ENCODE data around the gene GCN1.

The GCN1 gene

DNA sequence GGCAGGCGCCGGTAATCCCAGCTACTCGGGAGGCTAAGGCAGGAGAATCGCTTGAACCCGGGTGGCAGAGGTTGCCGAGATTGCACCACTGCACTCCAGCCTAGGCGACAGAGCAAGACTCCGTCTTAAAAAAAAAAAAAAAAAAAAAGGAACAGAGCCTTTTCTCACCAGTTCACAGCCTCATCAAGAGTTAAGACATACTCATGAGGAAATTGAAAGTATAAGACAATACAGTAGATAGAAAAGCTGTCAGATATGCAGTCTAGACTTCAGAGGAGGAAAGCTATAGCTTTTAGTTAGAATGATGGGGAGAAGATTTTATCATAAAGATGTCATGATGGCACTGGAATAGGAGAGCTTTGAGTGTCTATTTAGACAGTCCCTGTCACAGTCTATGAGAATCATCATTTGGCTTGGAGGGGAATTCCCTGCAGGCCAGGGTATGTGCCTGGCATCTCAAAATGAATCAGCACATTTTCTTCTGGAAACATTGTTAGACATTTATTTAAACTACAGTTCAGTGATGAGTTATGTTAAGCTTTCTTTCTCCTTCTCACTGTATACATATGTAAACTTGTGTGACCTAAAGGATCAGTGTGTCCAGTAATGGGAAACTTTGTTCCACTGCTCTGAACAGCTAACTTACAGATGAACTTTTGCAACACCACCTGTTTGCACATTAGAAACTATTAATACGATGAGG is 75.1 kb downstream of the GCN1 start:
- in situ Hi-C loops (cut with HindIII; ENCODE audit: low sequenced_read_pairs), result loop anchor here (10.0 kb wide), 1 partner anchor 75 kb away; no protein-coding TSS in a partner anchor

DNA sequence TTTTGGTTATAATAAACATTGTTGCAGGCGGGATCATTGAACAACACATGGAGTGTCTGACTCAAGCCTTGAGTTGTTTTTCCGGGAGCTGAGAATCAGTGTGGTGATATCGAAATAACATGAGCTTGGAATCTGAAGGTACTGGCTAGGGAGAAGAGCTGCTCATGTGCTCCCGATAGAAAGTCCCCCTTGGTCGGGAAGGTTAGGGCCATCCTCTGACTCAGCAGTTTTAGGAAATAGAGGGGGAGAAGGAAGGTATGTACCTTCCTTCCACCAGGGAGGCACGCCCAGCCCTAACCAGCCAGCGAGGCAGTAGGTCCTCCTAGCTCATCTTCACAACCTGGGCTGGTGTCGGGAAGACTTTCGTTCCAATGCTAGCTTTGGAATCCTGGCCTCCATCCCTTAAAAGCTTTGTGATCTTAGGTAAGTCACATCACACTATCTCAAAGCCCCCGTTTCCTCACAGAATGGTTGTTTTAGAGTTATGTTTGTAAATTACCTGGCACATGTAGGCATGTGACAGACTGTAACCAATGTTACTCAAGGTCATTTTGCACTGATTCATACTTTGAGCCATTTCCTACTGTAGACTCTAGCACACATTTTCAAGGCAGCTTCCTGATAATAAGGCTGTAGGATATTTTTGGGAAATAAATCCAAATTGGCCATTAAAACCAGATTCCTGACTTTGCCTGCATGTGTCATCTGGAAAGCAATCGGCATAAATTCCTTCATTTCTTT is 76.0 kb downstream of the GCN1 start:
- in situ Hi-C loops (cut with HindIII; ENCODE audit: low sequenced_read_pairs), result loop anchor here (10.0 kb wide), 1 partner anchor 74 kb away; no protein-coding TSS in a partner anchor

DNA sequence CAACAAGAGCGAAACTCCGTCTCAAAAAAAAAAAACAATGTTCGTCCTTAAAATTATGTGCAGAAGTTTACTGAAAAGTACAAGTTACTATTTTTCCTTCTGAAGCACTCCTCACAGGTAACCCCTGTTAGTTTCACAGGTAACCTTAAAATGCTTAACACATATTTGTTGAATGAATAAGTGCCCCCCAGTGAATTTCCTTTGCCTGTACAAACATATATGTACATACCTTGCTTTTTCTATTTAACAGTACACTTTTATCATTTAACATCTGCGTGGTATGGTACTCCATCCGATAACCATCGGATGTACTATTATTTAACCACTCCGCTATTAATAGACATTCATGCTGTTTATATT is 76.6 kb downstream of the GCN1 start:
- in situ Hi-C loops (cut with HindIII; ENCODE audit: low sequenced_read_pairs), result loop anchor here (10.0 kb wide), 1 partner anchor 73 kb away; no protein-coding TSS in a partner anchor

DNA sequence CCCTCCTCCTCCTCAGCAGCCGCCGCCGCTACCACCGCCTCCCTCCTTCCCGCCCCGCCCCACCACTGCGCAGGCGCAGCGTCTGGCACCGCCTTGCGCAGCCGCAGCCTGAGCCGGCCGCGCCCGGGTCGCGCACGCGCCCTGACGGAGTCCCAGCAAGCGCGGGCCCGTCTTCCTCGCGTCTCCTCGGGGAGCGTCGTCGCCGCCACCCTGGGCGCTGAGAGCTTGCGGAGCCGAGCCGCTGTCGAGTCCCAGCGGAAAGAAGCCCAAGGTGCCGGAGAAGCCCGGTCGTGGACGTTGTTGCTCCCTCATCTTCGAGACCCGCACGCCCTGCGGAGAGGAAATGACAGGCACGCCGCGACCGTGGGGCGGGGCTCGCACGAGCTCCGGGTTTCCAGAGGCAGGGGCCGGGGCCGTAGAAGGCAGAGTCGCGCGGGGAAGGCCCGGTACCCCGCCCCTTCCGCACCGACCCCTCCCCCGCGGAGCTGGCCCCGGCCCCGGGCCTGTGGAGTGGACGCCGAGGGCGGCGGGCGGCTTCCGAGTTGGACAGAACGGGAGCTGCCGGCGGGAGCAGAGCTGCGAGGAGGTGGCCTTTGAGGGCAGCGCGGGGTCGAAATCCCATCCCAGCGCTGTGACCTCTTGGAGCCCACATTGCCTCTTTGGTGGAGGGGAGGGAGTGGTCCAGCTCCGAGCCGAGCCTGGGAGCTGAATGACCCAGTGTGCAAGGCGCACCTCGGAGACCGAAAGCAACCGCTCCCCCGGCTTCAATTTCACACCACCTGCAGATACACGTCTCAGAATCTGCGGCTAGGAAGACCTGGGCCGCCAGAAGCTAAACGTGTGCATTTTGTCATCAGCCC is 77.5 kb downstream of the GCN1 start:
- in situ Hi-C loops (cut with HindIII; ENCODE audit: low sequenced_read_pairs), result loop anchor here (10.0 kb wide), 1 partner anchor 72 kb away; no protein-coding TSS in a partner anchor

DNA sequence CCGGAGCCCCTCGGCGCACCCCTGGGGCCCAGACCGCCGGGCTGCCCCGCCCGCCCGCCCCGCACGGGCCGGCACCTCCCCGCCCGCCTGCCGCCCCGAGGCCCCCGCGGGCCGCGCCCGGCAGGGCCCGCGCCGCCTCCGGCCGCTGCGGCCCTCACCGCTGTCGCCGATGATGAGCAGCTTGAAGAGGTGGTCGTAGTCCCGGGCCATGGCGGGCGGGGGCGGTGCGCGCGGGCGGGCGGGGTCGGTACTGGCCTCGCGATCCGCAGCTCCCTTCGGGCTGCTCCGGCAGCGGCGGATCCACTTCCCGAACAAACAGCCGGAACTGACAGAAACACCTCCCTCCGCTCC is 78.1 kb downstream of the GCN1 start, which contains the start of gene RAB35:
Gene RAB35 (minus strand): TSS at position 313 of the 351 bp plus-strand sequence. CDS start 103 bp downstream, at position 210.
- in situ Hi-C loops (cut with HindIII; ENCODE audit: low sequenced_read_pairs), result loop anchor here (10.0 kb wide), 1 partner anchor 72 kb away; no protein-coding TSS in a partner anchor

DNA sequence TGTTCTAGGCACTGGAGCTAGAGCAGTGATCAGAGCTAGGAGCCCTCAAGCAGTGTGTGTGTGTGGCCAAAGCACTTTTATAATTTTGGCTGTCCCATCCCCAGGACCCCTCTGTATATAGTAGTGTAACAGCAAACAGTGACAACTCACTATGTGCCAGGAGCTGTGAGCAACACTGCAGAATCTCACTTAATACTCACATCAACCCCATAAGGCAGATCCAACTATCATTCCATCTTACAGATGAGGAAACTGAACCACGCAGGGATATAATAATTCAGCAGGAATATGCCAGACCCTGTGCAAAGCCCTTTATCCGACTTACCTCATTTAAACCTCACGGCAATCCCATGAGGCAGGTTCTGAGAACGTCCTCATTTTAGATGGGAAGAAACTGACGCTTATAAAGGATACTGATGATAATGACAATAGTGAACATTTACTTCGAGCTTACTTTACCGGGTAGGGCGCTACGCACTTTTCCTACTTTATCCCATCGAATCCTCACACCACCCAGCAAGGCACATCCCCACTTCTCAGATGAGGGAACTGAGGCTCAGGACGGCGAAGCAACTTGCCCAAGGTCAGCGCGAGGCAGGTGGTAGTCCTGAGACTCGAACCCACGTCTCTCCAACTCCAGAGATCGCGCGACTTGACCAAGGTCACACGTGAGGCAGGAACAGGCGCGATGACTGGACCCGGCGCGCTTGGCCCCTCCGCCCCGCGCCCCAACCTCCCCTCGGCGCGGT is 78.6 kb downstream of the GCN1 start:
- in situ Hi-C loops (cut with HindIII; ENCODE audit: low sequenced_read_pairs), result loop anchor here (10.0 kb wide), 1 partner anchor 71 kb away; no protein-coding TSS in a partner anchor

DNA sequence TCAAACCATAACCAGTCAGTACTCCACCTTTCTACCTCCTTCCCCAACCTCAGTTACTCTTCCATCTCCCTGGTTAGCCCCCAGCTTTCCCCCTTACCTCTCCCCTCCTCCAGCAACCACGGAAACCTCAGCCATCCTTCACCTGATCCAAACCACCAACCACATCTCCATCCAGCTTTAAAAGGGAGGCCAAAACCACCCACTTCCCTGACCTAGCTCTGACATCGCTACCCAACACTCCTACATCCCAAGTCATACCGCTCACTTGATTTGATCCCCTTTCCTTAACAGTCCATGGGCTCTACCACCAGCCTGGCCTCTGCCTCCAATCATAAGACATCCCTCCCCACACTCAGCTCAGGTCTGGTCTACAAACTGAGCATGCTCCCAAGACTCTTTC is 79.4 kb downstream of the GCN1 start:
- in situ Hi-C loops (cut with HindIII; ENCODE audit: low sequenced_read_pairs), result loop anchor here (10.0 kb wide), 1 partner anchor 70 kb away; no protein-coding TSS in a partner anchor

DNA sequence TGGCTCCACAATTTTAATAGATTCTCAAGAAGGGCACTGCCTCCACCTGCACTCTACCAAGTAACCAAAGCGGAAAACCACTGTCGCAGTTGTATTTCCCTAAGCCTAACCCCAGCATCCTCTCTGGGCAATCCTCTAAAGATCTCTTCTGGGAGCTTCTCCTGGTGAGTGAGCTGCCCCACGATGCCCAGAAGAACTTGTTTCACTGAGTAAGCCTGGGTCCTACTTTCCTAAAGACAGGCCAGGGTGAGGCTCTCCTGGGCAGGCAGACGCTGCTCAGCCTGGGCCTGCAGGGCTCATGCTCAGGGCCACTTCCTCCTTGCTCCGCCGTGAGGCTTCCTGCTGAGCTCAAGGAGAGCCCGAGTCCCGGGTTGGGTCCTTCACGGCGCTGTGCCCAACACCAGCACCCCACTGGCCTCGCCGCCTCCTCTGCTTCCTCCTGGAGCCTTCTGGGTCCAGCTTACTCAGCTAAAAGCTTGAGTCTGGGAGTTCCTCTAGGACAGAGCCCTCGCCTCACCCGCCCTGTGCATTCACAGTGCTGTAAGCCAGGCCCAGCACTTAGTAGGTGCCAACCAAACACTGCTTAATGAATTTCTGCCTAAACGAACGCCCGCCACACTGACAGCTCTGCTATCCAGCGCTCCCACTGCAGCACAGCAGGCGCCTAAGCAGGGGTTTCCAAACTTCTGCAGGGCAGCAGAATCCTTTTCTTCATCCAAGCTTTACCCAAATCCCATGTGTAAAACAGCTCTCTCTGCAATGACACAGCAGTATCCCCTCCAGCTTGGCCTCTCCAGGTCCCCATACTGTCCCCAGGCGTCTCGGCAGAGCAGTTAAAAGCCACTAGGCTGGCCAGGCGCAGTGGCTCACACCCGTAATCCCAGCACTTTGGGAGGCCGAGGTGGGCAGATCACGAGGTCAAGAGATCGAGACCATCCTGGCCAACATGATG is 83.7 kb downstream of the GCN1 start:
- in situ Hi-C loops (cut with HindIII; ENCODE audit: low sequenced_read_pairs), result loop anchor here (10.0 kb wide), 1 partner anchor 66 kb away; no protein-coding TSS in a partner anchor

DNA sequence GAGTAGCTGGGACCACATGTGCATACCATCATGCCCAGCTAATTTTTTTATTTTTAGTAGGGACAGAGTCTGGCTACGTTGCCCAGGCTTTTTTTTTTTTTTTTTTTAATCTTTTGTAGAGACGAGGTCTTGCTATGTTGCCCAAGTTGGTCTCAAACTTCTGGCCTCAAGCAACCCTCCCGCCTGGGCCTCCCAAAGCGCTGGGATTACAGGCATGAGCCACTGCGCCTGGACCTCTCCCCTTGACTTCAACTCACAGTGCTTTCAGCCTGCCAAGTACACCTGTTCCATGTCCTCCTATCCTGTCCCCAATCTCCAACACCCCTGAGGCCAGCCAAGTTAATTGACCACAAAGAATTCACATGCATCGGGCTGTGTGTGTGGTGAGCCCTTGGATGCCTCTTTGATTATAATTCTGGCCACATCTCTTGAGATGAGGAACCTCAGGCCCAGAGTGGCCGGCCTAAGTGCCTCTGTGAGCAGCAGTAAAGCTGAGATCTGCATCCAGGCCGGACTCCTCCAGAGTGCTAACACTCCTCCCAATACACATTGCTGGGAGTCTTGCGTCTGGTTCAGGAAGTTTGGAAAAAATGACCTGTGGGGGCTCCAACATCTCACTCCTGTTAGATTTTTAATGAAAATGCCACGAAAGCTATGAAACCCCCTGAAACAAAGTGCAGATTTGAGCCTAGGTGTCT is 84.8 kb downstream of the GCN1 start:
- in situ Hi-C loops (cut with HindIII; ENCODE audit: low sequenced_read_pairs), result loop anchor here (10.0 kb wide), 1 partner anchor 65 kb away; no protein-coding TSS in a partner anchor

DNA sequence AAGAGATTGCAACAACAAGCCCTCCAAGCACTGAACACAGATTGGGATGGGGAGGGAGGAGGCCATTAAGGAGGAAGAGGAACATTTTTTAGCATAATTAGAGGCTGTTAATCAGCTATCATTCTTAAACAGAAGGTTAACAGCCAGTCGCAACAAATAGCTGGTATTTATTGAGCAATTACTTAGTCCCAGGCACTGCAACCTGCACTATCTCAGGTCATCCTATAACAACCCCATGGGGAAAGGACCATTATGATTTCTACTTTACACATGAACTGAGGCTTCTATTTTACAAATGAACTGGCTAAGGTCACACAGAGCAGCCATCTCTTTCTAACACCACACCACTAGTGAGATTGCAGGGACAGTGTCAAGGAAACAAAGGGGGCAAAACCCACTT is 88.4 kb downstream of the GCN1 start:
- in situ Hi-C loops (cut with HindIII; ENCODE audit: low sequenced_read_pairs), result no loop called here

DNA sequence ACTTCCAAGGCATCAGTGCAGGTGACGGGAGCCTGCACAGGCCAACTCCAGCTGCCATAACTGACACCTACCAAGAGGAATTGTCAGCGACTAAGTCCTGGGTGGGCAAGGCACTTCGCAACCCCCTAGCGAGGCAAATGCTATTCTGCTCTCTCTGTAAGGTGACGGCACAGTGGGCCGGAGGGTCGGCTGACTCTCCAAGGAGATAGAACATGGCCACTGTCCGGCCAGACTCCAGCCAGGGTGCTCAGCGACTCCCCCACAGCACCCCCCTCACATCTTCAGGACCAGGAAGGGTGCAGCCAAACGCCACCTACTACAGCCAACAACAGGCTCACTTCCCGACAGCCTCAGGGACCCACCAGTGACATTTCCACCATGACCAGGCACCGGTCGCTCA is 91.1 kb downstream of the GCN1 start:
- in situ Hi-C loops (cut with HindIII; ENCODE audit: low sequenced_read_pairs), result no loop called here

DNA sequence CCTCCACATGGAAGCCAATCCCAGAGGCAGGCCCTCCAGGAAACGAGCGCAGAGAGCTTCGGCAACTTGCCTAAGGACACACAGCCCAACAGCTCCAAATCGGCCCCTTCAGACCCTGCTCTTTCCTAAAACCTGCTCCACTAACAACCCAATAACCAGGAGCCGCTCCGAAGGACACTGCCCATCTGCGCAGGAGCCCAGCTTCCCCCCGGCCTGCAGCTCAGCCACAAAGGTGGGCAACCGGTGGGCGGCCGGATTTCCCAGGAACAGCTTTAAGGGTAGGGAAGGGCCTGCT is 91.5 kb downstream of the GCN1 start:
- in situ Hi-C loops (cut with HindIII; ENCODE audit: low sequenced_read_pairs), result no loop called here

DNA sequence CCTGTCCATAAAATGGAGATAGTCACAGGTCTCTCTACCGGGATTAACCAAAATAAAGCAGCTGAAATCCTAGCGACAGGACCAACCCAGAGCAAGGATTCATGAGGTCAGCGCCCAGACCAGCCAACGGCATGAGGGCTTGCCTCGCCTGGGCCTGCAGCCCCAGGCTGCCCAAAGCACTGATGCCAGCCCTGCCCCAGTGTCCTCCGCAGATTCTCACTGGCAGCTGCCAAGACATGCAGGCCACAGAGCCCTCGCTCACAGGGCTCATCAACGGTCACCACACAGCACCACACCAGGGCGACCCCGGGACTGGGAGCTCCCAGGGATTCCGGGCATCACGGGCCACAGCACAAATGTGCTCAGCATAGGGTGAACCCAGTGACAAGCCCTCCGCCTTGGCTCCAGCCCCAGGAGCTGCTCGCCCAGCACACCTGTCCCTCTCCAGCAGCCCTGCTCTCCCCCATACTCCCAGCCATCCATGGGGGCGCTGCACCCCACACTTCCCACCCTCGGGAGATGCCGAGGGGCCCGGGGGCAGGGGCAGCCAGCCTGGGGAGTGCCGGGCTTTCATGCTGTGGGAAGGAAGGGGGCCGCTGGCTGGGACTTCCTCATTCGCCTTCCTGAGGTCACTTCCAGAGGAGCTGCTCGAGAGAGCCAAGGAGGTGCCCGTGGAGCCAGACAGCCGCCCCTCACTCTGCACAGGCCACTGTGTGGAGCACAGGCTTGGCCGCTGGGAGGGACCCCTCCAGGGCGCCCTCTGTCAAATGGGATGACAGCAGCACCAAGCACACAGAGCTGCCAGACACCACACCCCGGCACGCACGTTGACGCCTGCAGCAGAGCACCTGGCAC is 92.1 kb downstream of the GCN1 start:
- in situ Hi-C loops (cut with HindIII; ENCODE audit: low sequenced_read_pairs), result no loop called here

DNA sequence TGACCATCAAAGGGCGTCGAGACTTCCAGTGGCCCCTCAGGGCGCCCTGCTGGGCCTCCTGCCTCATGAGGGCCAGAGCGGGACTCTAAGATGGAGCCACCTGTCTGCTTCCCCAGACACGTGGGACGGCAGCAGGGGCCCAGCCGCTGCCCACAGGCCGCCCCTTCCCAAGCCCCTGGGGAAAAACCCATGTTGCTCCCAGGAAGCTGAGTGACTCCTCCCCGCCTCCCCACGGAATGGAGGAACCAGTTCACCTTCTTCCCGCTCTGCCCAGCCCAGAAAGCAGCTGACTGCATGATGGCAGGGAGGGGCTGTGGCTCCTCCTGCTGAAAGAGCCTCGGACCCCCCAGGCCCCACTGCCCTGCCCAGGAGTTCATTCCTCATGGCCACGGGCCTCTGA is 92.9 kb downstream of the GCN1 start:
- in situ Hi-C loops (cut with HindIII; ENCODE audit: low sequenced_read_pairs), result no loop called here

DNA sequence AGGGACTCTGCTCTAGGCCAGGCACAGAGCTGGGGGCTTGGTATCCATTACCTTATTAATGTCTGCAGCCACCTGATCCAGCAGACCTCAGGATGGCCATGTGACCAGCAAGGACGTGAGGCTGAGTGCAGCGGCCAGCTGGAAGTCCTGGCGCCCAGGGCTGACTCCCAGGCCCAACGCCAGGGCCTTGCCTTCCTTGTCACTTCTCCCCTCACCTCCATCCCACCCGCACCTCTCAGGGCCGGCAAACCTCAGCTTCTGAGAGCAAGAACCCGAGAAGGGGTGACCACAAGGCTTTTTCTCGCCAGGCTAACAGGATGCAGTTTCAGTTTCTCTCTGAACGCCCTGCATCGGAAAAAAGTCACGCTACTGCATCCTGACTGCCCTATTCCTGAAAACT is 93.3 kb downstream of the GCN1 start:
- in situ Hi-C loops (cut with HindIII; ENCODE audit: low sequenced_read_pairs), result no loop called here

DNA sequence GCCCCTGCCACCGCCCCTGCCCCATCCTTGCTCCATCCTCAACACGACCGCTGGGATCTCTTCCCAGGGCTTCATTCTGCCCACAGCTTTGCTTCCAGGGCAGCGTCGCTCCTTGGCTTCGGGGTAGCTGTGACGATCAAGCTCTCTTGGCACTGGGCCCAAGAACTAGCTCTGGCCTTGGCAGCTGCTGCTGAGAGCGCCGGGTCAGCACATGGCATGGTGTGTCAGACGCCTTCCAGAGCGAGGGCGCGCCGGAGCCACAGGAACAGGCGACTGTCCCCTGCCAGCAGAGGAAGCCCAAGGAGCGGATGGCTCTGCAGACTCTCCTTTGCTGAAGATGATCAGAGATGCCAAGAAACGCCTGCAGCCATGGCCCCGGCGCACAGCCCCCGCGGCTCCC is 93.9 kb downstream of the GCN1 start:
- in situ Hi-C loops (cut with HindIII; ENCODE audit: low sequenced_read_pairs), result no loop called here

DNA sequence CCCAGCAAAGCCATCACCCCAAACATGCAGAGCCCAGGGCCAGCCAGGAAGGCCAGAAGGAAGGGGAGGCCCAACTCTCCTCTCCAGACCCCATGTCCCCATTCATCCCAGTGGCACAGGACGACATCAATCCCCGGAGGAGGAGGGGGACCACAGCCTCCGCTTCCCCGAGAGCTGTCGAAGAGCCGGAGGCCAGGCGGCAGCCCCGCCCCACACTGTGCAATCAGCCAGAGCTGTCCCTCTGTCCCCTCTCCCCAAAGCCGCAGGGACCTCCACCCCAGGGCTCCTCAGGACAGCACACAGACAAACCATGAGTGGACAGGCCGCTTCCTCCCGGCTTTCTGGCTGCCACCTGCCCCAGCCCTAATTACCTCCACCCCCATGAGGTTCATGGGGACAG is 94.8 kb downstream of the GCN1 start:
- in situ Hi-C loops (cut with HindIII; ENCODE audit: low sequenced_read_pairs), result no loop called here

Measured in endothelial cell of hepatic sinusoid (primary cell).